Left lung (tissue), 10 donors: ENCODE data around the gene MTX1. TPM values are rescaled to one million over a fixed set of nuclear protein-coding genes. Genes with fewer than 3 reads are reported as not detected.

Experiments
- ATAC-seq: fragments of 200-7000 bp; cut with Tn5 transposase; one replicate; pipeline ENCODE4 v1.9.1; 2020; ENCODE audit warnings: moderate library complexity
- DNase-seq, 4 donors: peaks; one replicate each; pipeline ENCODE4 v3.0.0-alpha.2; 2013 to 2020
- H3K27ac ChIP-seq, 2 donors: fragments of 200-600 bp; sonication (generic) in 1 of 2; one replicate each; pipeline versions ENCODE4 v1.5.0 to v1.8.0; 2020 to 2021
- H3K27me3 ChIP-seq, 2 donors: fragments of 200-600 bp; sonication (generic) in 1 of 2; one replicate each; pipeline versions ENCODE4 v1.5.0 to v1.8.0; 2020 to 2021
- H3K36me3 ChIP-seq, 2 donors: fragments of 200-600 bp; sonication (generic) in 1 of 2; one replicate each; pipeline versions ENCODE4 v1.5.0 to v1.8.0; 2020 to 2021
- H3K4me1 ChIP-seq, 2 donors: fragments of 200-600 bp; one replicate each; pipeline ENCODE4 v1.8.0; 2021
- H3K4me3 ChIP-seq, 2 donors: fragments of 200-600 bp; sonication (generic) in 1 of 2; one replicate each; pipeline versions ENCODE4 v1.5.0 to v1.8.0; 2020 to 2021; ENCODE audit warnings: mild to moderate bottlenecking in 1 of 2
- H3K9me3 ChIP-seq, 2 donors: fragments of 200-600 bp; sonication (generic) in 1 of 2; one replicate each; pipeline versions ENCODE4 v1.5.0 to v1.8.0; 2020 to 2021
- CTCF ChIP-seq, 2 donors: fragments of 200-600 bp; sonication (generic) in 1 of 2; IDR thresholded peaks; one replicate each; pipeline versions ENCODE4 v1.5.0 to v1.8.0; 2021; ENCODE audit warnings: antibody characterized with exemption in 2 of 2
- intact Hi-C, 2 donors: fragments of 100-400 bp; cut with DNase I; formaldehyde crosslinking; loops; one replicate each; pipeline versions ENCODE4 v1.11.2 to v1.14.2; 2022
- polyA plus RNA-seq, 6 donors: library from polyadenylated mRNA; unstranded; fragments of 120-200 nt; gene quantifications; one replicate each; pipeline ENCODE4 v1.2.1, GENCODE V29; 2013; ENCODE audit not compliant: insufficient read length in 6 of 6
- total RNA-seq, 2 donors: library from RNA; stranded (reverse); fragmentation: NEBNext Ultra II Directional; extraction: Animal tissue kit (Norgen Biotek cat#: 25700); gene quantifications; one replicate each; pipeline ENCODE4 v1.2.1, GENCODE V29; 2021
- donor health status: DM: no; HTN: yes; CAD: no.
- donor health status: DM: no; HTN: no; CAD: no.

Gene MTX1
- total and polyA plus RNA-seq, 8 donors = 28.6 to 45.5 (median 31.1) TPM

DNA sequence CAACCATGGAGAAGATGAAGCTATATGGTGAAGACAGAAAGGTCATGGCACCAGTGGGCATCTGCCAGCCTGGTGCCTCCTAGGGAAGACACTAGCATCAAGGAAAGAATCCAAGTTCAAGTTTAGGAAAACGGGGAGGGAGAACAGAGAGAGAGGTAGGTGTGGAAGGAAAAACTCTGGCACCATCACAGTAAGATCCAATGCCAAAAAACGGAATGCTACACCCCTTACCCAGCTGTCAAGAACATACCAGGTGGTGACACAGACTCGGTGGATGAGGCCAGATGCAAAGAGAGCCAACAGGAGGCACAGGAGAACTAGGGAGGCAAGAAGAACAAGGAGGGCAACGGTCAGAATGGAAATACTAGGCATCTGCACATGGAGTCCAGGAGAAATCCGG lies 39.0 kb upstream of the MTX1 start:
- TF ChIP-seq CTCF (IDR thresholded peaks at IDR 0.05) = no peak

GRCh38 chr1:155170101-155170785 lies 38.3 kb upstream of the MTX1 start:
- Histone ChIP-seq H3K36me3 (peaks cover 0 to 23% of the 10 kb centered on the region in 2 donors), H3K27ac (no peak overlapping the region), H3K4me1 (peaks cover 9 to 54% of the 10 kb centered on the region in 2 donors), H3K9me3 (no peaks in the 10 kb centered on the region), H3K4me3 (no peak overlapping the region), H3K27me3 (peaks cover 0 to 28% of the 10 kb centered on the region in 2 donors)
- no peak for ATAC-seq
- intact Hi-C loops = no loop called here
- no peak for DNase-seq
- no peak for TF ChIP-seq CTCF (IDR thresholded peaks at IDR 0.05)

More for the DNA sequence above, 39.0 kb upstream of the MTX1 start:
- Histone ChIP-seq H3K9me3 (no peaks in the 10 kb centered on the region), H3K4me1 (peaks cover 9 to 49% of the 10 kb centered on the region in 2 donors), H3K27me3 (peaks cover 0 to 21% of the 10 kb centered on the region in 2 donors), H3K4me3 (no peak overlapping the region), H3K27ac (no peak overlapping the region), H3K36me3 (peaks cover 0 to 23% of the 10 kb centered on the region in 2 donors)
- ATAC-seq = no peak
- intact Hi-C loops = loop anchor here in 1 of 2 donors (2.0 kb wide), 1 partner anchor 77 kb away; no protein-coding TSS in a partner anchor
- no peak for DNase-seq

DNA sequence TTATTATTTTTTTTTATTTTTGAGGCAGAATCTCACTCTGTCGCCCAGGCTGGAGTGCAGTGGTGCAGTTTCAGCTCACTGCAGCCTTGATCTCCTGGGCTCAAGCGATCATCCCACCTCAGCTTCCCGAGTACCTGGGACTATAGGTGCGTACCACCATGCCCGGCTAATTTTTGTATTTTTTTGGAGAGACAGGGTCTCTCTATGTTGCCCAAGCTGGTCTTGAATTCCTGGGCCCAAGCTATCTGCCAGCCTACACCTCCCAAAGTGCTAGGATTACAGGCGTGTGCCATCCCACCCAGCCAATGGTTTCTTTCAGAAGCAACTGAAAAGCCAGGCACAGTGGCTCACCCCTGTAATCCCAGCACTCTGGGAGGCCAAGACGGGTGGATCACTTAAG lies 37.7 kb upstream of the MTX1 start:
- no peak overlapping the region for H3K4me3 ChIP-seq
- ATAC-seq = no peak
- peaks cover 0 to 23% of the 10 kb centered on the region in 2 donors for H3K36me3 ChIP-seq
- intact Hi-C loops = no loop called here
- peaks cover 9 to 54% of the 10 kb centered on the region in 2 donors for H3K4me1 ChIP-seq
- no peaks in the 10 kb centered on the region for H3K9me3 ChIP-seq
- no peak for TF ChIP-seq CTCF (IDR thresholded peaks at IDR 0.05)
- no peak overlapping the region for H3K27ac ChIP-seq
- DNase-seq = no peak
- peaks cover 0 to 31% of the 10 kb centered on the region in 2 donors for H3K27me3 ChIP-seq

DNA sequence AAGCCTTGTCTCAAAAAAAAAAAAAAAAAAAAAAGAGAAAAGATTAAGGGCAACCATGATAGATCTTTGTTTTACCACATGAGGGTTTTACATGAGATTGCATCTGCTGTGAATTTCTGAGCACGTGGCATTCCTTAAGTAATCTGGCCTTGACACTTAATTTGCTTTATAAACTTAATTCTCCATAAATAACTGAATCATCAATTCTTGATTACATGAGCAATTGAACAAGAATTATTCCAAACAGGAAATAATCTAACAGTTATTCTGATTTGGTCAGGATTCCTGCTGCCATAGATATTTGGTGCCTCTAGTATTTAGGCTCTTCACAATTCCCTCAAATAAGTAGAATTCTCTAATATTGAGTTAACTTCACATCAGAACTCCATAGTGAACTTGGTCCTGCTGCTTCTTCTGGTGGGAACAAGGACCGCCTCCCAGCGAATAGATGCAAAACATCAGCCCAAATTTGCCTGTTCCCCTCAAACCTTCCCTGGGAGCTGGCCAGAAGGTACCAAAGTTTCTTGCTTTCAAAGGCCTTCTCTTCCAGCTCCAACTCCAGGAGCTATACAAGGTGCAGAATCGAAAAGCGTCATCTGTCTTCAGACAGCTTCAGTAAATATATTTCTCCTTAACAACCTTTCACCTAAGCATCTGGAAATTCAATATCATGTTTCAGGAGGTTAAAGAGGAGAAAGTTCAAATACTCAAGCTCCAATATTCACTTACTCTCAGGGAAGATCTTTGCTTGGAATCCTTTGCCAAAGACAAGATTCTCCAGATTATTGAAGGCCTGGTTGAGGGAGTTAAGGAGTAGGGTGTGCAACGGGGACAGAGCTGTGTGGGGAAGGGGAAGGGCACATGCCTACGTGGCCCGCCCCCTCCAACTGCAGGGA lies 36.4 kb upstream of the MTX1 start:
- intact Hi-C loops = no loop called here
- Histone ChIP-seq H3K27me3 (peaks cover 0 to 21% of the 10 kb centered on the region in 2 donors), H3K4me1 (peaks cover 14 to 58% of the 10 kb centered on the region in 2 donors), H3K9me3 (no peaks in the 10 kb centered on the region), H3K27ac (peak overlapping the region; percentile 83 to 91), H3K36me3 (peaks cover 0 to 23% of the 10 kb centered on the region in 2 donors), H3K4me3 (peak overlapping the region; percentile 78 to 80)
- DNase-seq (no peak), ATAC-seq (peak; percentile 3)
- TF ChIP-seq CTCF (IDR thresholded peaks at IDR 0.05) = no peak
